Adrenal gland (tissue), 12 donors: ENCODE data around the gene SGTB. TPM values are rescaled to one million over a fixed set of nuclear protein-coding genes. Genes with fewer than 3 reads are reported as not detected.

ENCODE experiments used
- DNase-seq, 7 donors: peaks; one replicate each; pipeline ENCODE4 v3.0.0-alpha.2; 2019 to 2020
- H3K27ac ChIP-seq, 5 donors: fragments of 200-600 bp; sonication (generic) in 4 of 5; 1 replicate in 3 of 5; 2 replicates in 2 of 5; pipeline versions ENCODE4 v1.5.1 to v1.8.0; 2016 to 2020; ENCODE audit warnings: mild to moderate bottlenecking in 1 of 5
- H3K27me3 ChIP-seq: fragments of 200-600 bp; 2 replicates; pipeline ENCODE4 v1.8.0; 2021
- H3K36me3 ChIP-seq, 2 donors: fragments of 200-600 bp; replicated peaks in 1 of 2; 1 replicate in 1 of 2; 2 replicates in 1 of 2; pipeline versions ENCODE4 v1.5.1 to v1.8.0; 2018 to 2022
- H3K4me1 ChIP-seq, 2 donors: fragments of 200-600 bp; replicated peaks in 1 of 2; 1 replicate in 1 of 2; 2 replicates in 1 of 2; pipeline versions ENCODE4 v1.5.1 to v1.8.0; 2018 to 2021
- H3K4me3 ChIP-seq, 4 donors: fragments of 200-600 bp; sonication (generic) in 3 of 4; one replicate each; pipeline ENCODE4 v1.5.1; 2016 to 2018
- H3K9me3 ChIP-seq, 3 donors: fragments of 200-600 bp; sonication (generic) in 1 of 3; replicated peaks in 1 of 3; 1 replicate in 2 of 3; 2 replicates in 1 of 3; pipeline versions ENCODE4 v1.5.1 to v1.8.0; 2016 to 2021
- POLR2A ChIP-seq, 2 donors: fragments of 450-650 bp; IDR thresholded peaks; one replicate each; pipeline ENCODE4 v1.6.1; 2017; ENCODE audit warnings: antibody characterized with exemption in 2 of 2, mild to moderate bottlenecking in 2 of 2, moderate library complexity in 1 of 2
- WGBS, 4 donors: extraction: QIAGEN DNeasy Blood & Tissue Kit in 2 of 4; methylation state at CpG; one replicate each; pipeline versions ENCODE4 v1.1.5 to v1.1.7; 2013 to 2017; 5-methylcytosine and 5-hydroxymethylcytosine counted together
- intact Hi-C, 2 donors: fragments of 100-400 bp; cut with DNase I; formaldehyde crosslinking; loops; one replicate each; pipeline versions ENCODE4 v1.14.1 to v1.15.0; 2022 to 2023
- polyA plus RNA-seq, 3 donors: library from polyadenylated mRNA; stranded (reverse); fragments of 200-250 nt in 2 of 3; fragments of 350-450 nt in 1 of 3; fragmentation: Illumina TruSeq in 1 of 3; extraction: RNeasy Lipid Tissue Mini Kit (QIAGEN cat#74804) in 1 of 3; gene quantifications; one replicate each; pipeline ENCODE4 v1.2.3, GENCODE V29; 2013 to 2014
- total RNA-seq, 9 donors: library from RNA; depleted of rRNA in 4 of 9; stranded (reverse); fragments of >200 nt in 4 of 9; fragments of 120-200 nt in 1 of 9; fragmentation: NEBNext Ultra II Directional in 1 of 9; extraction: Animal tissue kit (Norgen Biotek cat#: 25700) in 1 of 9; gene quantifications; one replicate each; pipeline versions ENCODE4 v1.1.0 to v1.2.4, GENCODE V29; 2013 to 2023
- TF ChIP-seq, protein P1 (sequence below), 6 experiments: fragments of 450-650 bp in 4 of 6; fragments of 200-600 bp in 2 of 6; sonication (generic) in 1 of 6; IDR thresholded peaks; 1 replicate in 5 of 6; 2 replicates in 1 of 6; pipeline versions ENCODE4 v1.5.1 to v1.8.0; 2016 to 2021; ENCODE audit warnings: antibody characterized with exemption in 6 of 6, mild to moderate bottlenecking in 2 of 6, moderate library complexity in 1 of 6
- donor health status: healthy with polysubstance abuse.
- donor health status: Bipolar disorder and iron deficiency.
- donor health status: DM: yes; HTN: yes; CAD: no.
- donor health status: DM: no; HTN: no; CAD: no.
- donor health status: DM: no; HTN: no; CAD: no.
- donor health status: DM: yes; HTN: yes; CAD: no.

SGTB gene
- total and polyA plus RNA-seq, 12 donors = 1.0 to 7.1 (median 4.1) TPM

DNA sequence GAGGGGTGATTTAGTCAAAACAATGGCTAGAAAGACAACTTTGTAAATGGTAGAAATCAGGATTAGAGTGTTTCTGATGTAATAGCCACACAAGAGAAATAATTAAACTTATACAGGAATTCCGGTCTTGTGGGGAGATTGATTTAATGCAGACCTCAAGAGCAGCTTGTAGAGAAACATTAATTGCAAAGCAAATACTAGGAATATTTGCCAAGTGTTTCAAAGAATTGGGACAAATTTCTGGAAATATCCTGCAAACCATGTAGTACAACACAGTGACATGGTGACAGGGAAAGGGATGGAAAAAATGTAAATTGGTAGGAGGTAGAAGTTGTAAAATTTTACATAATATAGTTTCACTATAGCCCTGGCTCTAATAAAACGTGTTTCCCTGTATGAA, 29.0 kb upstream of the SGTB start:
- TF ChIP-seq, protein P1, sequence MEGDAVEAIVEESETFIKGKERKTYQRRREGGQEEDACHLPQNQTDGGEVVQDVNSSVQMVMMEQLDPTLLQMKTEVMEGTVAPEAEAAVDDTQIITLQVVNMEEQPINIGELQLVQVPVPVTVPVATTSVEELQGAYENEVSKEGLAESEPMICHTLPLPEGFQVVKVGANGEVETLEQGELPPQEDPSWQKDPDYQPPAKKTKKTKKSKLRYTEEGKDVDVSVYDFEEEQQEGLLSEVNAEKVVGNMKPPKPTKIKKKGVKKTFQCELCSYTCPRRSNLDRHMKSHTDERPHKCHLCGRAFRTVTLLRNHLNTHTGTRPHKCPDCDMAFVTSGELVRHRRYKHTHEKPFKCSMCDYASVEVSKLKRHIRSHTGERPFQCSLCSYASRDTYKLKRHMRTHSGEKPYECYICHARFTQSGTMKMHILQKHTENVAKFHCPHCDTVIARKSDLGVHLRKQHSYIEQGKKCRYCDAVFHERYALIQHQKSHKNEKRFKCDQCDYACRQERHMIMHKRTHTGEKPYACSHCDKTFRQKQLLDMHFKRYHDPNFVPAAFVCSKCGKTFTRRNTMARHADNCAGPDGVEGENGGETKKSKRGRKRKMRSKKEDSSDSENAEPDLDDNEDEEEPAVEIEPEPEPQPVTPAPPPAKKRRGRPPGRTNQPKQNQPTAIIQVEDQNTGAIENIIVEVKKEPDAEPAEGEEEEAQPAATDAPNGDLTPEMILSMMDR (IDR thresholded peaks at IDR 0.05) = no peak
- no peak for TF ChIP-seq POLR2A (IDR thresholded peaks at IDR 0.05)

DNA sequence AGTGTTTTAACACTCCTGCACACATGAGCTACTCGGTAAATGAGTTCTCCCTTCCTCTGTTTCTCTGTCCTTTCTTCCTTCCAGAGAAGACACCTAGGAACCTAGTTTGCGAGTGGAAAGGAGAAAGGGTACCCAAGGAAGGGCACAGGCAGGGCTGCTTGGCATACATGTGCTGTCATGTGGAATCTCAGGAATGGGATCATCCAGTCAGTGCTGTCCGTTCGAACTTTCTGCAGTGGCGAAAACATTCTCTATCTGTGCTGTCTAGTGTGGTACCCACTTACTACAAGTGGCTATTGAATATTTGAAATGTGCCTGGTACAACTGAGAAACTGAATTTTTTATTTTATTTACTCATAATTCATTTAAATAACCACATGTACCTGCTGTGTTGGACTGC, 28.0 kb upstream of the SGTB start:
- H3K36me3 ChIP-seq = no peaks in the 10 kb centered on the region
- no peak for TF ChIP-seq POLR2A (IDR thresholded peaks at IDR 0.05)
- TF ChIP-seq, protein P1 (IDR thresholded peaks at IDR 0.05) = no peak
- 94 to 97% (median 96%) methylated on average over 5 of the region's 5 CpGs for WGBS, 4 donors
- no peak overlapping the region for H3K4me3 ChIP-seq
- no peak for DNase-seq
- no peaks in the 10 kb centered on the region for H3K27me3 ChIP-seq
- H3K27ac ChIP-seq = no peak overlapping the region
- intact Hi-C loops = no loop called here
- no peaks in the 10 kb centered on the region for H3K4me1 ChIP-seq
- H3K9me3 ChIP-seq = no peaks in the 10 kb centered on the region

More for the DNA sequence above, 29.0 kb upstream of the SGTB start:
- no peaks in the 10 kb centered on the region for H3K4me1 ChIP-seq
- 85 to 90% (median 89%) methylated on average over 2 of the region's 2 CpGs for WGBS, 4 donors
- no peaks in the 10 kb centered on the region for H3K9me3 ChIP-seq
- DNase-seq = no peak
- H3K36me3 ChIP-seq = no peaks in the 10 kb centered on the region
- intact Hi-C loops = no loop called here
- no peak overlapping the region for H3K27ac ChIP-seq
- H3K4me3 ChIP-seq = no peak overlapping the region
- no peaks in the 10 kb centered on the region for H3K27me3 ChIP-seq

DNA sequence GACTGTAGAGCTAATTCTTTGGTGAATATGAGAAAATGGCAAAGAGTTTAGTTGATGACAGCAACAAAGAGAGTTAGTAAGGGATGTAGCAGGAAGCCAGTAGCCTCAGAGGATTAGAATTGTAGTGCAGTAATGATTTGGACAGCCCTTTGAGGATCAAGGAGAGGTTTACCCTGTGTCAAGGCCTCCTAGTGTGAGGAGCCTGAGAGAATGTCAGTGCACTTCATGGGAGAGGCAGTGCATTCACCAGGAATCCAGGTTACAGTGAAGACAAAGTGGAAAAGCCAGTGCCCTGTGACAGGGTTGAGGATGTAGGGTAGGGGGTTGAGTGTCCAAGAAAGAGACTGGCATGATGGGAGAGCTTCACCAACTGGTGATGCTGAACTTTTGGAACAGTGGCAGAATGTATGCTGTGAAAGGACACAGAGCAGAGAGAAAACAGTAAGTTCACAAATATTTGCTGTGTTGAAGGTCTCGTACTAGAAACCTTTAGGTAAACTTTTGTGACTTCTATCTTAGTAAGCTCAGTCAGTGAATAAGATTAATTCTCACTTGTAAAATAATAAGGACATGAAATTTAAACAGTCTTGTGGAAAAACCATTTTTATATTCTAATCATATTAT, 27.4 kb upstream of the SGTB start:
- intact Hi-C loops = no loop called here
- Histone ChIP-seq H3K9me3 (no peaks in the 10 kb centered on the region), H3K27ac (no peak overlapping the region), H3K4me1 (no peaks in the 10 kb centered on the region), H3K4me3 (no peak overlapping the region), H3K27me3 (no peaks in the 10 kb centered on the region), H3K36me3 (no peaks in the 10 kb centered on the region)
- DNase-seq = no peak
- TF ChIP-seq POLR2A (IDR thresholded peaks at IDR 0.05) = no peak
- TF ChIP-seq, protein P1 (IDR thresholded peaks at IDR 0.05) = no peak
- 92 to 100% (median 94%) methylated on average over 1 of the region's 1 CpG for WGBS, 4 donors

DNA sequence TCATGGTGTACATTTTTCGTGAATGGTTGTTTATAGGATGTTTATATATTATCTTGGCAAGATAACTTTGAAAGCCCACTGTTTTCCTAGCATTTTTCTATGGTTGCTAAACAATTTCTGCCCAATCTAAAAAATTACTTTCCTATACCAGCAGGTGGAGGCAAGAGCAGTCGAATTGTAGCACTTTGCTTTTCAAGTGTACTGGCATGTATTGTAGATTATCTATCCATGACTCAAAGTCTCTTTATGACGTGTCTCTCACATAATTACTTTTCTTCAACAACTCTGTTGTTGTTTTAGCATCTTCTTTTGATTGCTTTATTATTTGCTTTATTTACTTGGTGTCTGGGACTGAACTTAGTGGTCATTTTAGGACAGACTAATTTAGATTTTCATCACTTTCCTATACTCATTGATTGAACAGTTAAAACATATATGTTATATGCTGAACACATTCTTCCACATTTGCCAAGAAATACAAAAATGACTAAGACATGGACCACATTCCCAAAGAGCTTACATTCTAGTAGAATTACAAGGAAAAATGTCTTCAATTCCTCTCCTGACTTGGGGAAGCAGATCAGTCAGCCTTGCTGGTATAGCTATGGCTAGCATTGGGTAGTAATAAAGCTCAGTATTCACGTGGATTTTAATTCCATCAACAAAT, 20.8 kb upstream of the SGTB start:
- intact Hi-C loops = no loop called here
- Histone ChIP-seq H3K4me3 (no peak overlapping the region), H3K4me1 (no peaks in the 10 kb centered on the region), H3K27ac (no peak overlapping the region), H3K9me3 (no peaks in the 10 kb centered on the region), H3K36me3 (no peaks in the 10 kb centered on the region), H3K27me3 (no peaks in the 10 kb centered on the region)
- TF ChIP-seq POLR2A (IDR thresholded peaks at IDR 0.05) = no peak
- TF ChIP-seq, protein P1 (IDR thresholded peaks at IDR 0.05) = peak; percentile 54 to 76 (median 67)
- WGBS, 4 donors = 23 to 33% (median 26%) methylated on average over 4 of the region's 4 CpGs
- peak in 4 of 7 donors; percentile 17 to 27 (median 22) for DNase-seq
